Ovary (tissue), 9 donors: ENCODE results near the gene PAX6. TPM values are rescaled to one million over a fixed set of nuclear protein-coding genes. Genes with fewer than 3 reads are reported as not detected.

ENCODE experiments used
- DNase-seq, 5 donors: peaks; one replicate each; pipeline ENCODE4 v3.0.0-alpha.2; 2019 to 2020
- H3K27ac ChIP-seq, 2 donors: fragments of 200-600 bp; one replicate each; pipeline versions ENCODE4 v1.5.1 to v1.8.0; 2019 to 2022
- H3K27me3 ChIP-seq: fragments of 200-600 bp; one replicate; pipeline ENCODE4 v1.8.0; 2022
- H3K36me3 ChIP-seq: fragments of 200-600 bp; sonication (generic); one replicate; pipeline ENCODE4 v1.5.1; 2019
- H3K4me1 ChIP-seq: one replicate; pipeline ENCODE4 v1.8.1; 2013; ENCODE audit warnings: mild to moderate bottlenecking, moderate library complexity; ENCODE audit not compliant: insufficient read depth
- H3K4me3 ChIP-seq: fragments of 200-600 bp; sonication (generic); one replicate; pipeline ENCODE4 v1.5.1; 2017
- H3K9me3 ChIP-seq, 2 donors: fragments of 200-600 bp in 1 of 2; sonication (generic) in 1 of 2; one replicate each; pipeline versions ENCODE4 v1.5.1 to v1.8.1; 2013 to 2019; ENCODE audit warnings: mild to moderate bottlenecking in 1 of 2, moderate library complexity in 1 of 2
- EP300 ChIP-seq: sonication (generic); formaldehyde crosslinking; IDR thresholded peaks from one replicate; pipeline ENCODE4 v1.6.1; 2017; ENCODE audit warnings: antibody characterized with exemption
- POLR2A ChIP-seq: fragments of 450-650 bp; IDR thresholded peaks from one replicate; pipeline ENCODE4 v1.6.1; 2017; ENCODE audit warnings: antibody characterized with exemption, mild to moderate bottlenecking, moderate library complexity
- WGBS, 3 donors: extraction: QIAGEN DNeasy Blood & Tissue Kit in 1 of 3; methylation state at CpG; one replicate each; pipeline versions ENCODE4 v1.1.5 to v1.1.7; 2013 to 2017; 5-methylcytosine and 5-hydroxymethylcytosine counted together
- intact Hi-C, 4 donors: fragments of 100-400 bp; cut with DNase I; formaldehyde crosslinking; loops; one replicate each; pipeline versions ENCODE4 v1.11.0 to v1.15.1; 2022 to 2023
- polyA plus RNA-seq, 2 donors: library from polyadenylated mRNA; stranded (reverse); fragments of 200-250 nt in 1 of 2; fragments of 350-450 nt in 1 of 2; fragmentation: Illumina TruSeq in 1 of 2; extraction: RNeasy Lipid Tissue Mini Kit (QIAGEN cat#74804) in 1 of 2; gene quantifications; one replicate each; pipeline ENCODE4 v1.2.3, GENCODE V29; 2013 to 2014
- total RNA-seq, 7 donors: library from RNA; depleted of rRNA in 2 of 7; stranded (reverse); fragments of >200 nt in 2 of 7; fragmentation: NEBNext Ultra II Directional in 3 of 7; extraction: Animal tissue kit (Norgen Biotek cat#: 25700) in 3 of 7; gene quantifications; one replicate each; pipeline versions ENCODE4 v1.1.0 to v1.2.4, GENCODE V29; 2016 to 2023
- TF ChIP-seq, protein P1 (sequence below), 3 donors: fragments of 450-650 bp in 2 of 3; fragments of 200-600 bp in 1 of 3; IDR thresholded peaks; one replicate each; pipeline versions ENCODE4 v1.5.1 to v1.8.0; 2016 to 2022; ENCODE audit warnings: antibody characterized with exemption in 3 of 3, mild to moderate bottlenecking in 1 of 3
- donor health status: DM: no; HTN: no; CAD: no; lungs with moderate emphysema.
- donor health status: DM: no; HTN: no; CAD: no.
- donor health status: Bipolar disorder and iron deficiency.
- donor health status: DM: yes; HTN: yes; CAD: no.
- donor health status: DM: no; HTN: no; CAD: no.
- donor health status: DM: yes; HTN: yes; CAD: no.

Gene PAX6
- total and polyA plus RNA-seq, 9 donors: not detected

DNA sequence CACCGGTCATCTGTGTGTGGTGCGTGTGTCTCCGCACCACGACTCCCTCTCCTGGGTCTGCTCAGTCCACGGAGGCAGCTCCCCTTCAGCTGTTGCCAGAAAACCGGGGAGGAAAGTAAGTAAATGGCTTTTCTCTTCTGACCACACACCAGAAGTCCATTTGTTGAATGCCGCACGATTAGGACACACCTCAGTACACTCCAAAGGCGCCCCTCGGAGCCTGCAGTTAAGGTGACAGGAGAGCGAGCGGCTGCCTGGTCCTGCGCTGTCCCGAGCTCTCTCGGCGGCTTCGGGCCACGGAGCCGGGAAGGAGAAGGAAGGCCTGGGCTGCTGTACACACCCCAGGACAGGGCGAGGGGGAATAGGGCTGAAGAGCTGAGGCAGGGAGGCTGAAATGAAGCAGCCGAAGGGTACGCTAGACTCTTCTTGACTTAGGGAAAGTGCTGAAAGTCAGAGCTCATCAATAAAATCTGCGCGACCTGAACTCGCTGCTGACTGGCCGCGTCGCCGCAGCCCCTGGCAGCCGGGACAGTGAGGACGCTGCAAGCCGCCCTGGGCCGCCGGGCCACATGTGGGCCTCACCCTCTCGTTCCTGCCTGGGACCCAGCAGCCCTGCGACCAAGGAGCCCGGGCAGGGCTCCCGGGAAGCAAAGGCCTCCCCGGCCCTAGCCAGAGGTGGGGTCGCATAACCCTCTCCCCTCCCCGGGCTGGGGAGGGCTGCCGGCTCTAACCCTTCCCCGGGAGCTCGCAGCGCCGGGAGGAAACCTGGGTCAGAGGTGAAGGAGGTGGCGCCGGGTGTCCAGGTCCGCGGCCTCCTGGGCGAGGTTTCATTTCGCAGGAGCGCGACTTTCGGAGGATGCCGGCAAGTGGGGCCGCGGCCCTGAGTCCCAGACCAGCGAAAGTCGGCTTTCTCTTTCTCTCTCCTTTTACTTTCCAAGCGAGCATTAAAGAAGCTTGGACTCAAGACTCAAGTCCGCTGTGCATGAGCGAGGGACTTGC, 1.6 kb upstream of the PAX6 start:
- Histone ChIP-seq H3K27me3 (peaks cover 5% of the 10 kb centered on the region), H3K36me3 (no peaks in the 10 kb centered on the region), H3K27ac (no peak overlapping the region), H3K4me1 (peaks cover 15% of the 10 kb centered on the region), H3K9me3 (no peaks in the 10 kb centered on the region), H3K4me3 (peak overlapping the region; percentile 35)
- no peak for DNase-seq
- 5 to 9% (median 7%) methylated on average over 59 to 63 of the region's 63 CpGs for WGBS, 3 donors
- TF ChIP-seq, protein P1, sequence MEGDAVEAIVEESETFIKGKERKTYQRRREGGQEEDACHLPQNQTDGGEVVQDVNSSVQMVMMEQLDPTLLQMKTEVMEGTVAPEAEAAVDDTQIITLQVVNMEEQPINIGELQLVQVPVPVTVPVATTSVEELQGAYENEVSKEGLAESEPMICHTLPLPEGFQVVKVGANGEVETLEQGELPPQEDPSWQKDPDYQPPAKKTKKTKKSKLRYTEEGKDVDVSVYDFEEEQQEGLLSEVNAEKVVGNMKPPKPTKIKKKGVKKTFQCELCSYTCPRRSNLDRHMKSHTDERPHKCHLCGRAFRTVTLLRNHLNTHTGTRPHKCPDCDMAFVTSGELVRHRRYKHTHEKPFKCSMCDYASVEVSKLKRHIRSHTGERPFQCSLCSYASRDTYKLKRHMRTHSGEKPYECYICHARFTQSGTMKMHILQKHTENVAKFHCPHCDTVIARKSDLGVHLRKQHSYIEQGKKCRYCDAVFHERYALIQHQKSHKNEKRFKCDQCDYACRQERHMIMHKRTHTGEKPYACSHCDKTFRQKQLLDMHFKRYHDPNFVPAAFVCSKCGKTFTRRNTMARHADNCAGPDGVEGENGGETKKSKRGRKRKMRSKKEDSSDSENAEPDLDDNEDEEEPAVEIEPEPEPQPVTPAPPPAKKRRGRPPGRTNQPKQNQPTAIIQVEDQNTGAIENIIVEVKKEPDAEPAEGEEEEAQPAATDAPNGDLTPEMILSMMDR (IDR thresholded peaks at IDR 0.05): no peak
- TF ChIP-seq POLR2A (no peak), EP300 (no peak)
- intact Hi-C loops: no loop called here

DNA sequence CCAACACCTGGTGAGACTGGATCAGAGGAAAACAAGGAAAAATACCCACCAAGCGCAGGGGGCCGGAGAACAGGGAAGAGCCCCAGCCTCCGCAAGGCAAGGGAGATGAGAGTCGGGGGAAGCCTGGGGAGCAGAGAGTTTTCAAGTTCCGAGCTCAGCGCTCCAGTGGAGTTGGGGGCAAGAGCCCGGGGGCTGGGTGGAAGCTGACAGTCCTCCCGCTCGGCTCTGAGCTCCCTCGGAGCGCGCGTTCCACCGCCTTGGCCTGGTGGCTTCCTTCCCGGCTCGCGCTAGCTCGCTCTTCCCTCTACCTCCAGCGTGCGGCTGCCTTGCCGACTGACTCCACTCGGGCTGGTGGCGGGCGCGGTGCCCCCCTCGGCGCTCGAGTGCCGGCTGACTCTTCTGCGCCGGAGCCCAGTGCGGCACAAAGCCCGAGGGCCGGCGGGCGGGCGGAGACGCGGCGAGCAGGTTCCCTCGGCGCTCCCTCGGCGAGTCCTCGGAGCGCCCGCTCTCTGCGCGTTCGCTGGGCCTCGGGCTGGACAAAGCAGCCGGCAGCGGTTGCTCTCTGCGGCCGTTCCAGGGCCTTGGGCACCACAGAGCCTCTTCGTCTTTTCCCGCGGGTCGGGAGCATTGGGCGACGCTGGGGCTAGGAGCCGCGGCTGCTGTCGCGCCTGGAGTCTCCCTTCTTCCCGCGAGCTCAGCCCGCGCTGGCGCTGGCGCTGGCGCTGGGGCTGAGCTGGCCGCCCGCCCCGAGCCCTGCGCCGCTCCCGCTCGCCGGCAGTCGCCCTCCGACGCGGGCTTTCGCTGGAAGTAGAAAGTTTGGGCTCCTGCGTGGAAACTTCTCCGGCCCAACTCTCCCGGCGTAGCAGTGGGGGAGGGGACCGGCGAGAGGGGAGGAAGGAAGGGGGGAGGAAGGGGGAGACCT, 1.0 kb downstream of the PAX6 start:
- H3K4me3 ChIP-seq: peak overlapping the region; percentile 13
- H3K4me1 ChIP-seq: peaks cover 15% of the 10 kb centered on the region
- DNase-seq: no peak
- H3K27ac ChIP-seq: no peak overlapping the region
- TF ChIP-seq POLR2A: no peak
- TF ChIP-seq EP300: no peak
- TF ChIP-seq, protein P1 (IDR thresholded peaks at IDR 0.05): no peak
- no peaks in the 10 kb centered on the region for H3K9me3 ChIP-seq
- H3K36me3 ChIP-seq: no peaks in the 10 kb centered on the region
- WGBS, 3 donors: 2 to 4% (median 3%) methylated on average over 91 of the region's 91 CpGs
- intact Hi-C loops: no loop called here
- no peaks in the 10 kb centered on the region for H3K27me3 ChIP-seq

DNA sequence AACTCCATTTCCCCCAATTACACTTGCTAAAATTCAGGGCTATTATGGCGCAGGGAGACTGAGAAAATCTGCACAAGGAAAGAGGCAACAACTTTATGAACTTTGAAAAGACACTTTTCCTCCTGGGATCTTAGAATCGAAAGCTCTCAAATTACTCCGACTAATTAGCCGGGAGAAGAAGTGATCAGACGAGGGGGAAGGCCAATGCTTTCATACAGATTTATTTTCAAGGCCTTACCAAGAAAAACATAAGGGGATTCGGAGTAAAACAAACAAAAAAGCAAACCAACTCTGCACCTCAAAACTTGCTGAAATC, 1.6 kb downstream of the PAX6 start:
- TF ChIP-seq EP300: no peak
- TF ChIP-seq, protein P1 (IDR thresholded peaks at IDR 0.05): no peak
- no peak for TF ChIP-seq POLR2A

DNA sequence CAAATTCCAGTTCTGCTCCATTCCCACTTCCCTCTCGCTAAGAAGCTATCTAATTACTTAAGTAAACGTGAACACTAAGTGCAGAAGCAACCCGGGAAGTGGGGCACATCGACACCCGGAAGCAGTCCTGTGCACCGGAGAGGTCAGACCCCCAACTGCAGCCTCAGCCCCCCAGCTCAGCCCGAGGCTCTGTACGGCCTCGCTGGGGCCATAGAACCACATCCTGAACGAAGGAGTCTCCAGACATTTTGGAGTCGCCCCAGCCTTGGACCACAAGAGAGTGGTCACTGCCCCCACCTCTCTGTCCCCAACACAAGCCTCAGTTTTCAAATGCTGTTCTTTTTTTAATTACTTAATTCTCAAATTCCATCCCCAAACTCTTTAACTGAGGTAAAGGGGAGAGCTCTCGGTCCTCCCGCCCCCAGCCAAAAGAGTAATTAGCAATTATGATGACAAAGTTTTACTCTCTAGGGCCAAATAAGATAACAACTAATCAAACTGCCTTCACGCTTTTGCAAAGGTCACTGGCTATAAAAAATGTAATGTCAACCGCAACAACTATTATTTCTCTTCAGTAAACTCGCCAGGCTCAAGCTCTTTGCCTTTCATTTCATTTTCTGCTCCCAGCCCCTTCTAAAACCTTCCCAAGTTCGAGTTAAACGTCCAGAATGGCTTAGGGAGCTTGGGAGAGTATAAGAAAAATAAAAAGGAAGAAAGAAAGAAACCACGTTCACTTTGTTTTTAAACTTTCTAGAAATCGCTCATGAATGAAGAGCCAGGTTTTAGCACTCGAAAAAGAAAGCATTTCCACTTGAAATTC, 2.2 kb downstream of the PAX6 start:
- 11 to 13% (median 11%) methylated on average over 21 of the region's 21 CpGs for WGBS, 3 donors
- Histone ChIP-seq H3K4me3 (no peak overlapping the region), H3K9me3 (no peaks in the 10 kb centered on the region), H3K36me3 (no peaks in the 10 kb centered on the region), H3K27ac (no peak overlapping the region), H3K4me1 (peaks cover 15% of the 10 kb centered on the region), H3K27me3 (peaks cover 3% of the 10 kb centered on the region)
- intact Hi-C loops: no loop called here
- TF ChIP-seq EP300 (no peak), POLR2A (no peak)
- TF ChIP-seq, protein P1 (IDR thresholded peaks at IDR 0.05): no peak
- no peak for DNase-seq

More for the DNA sequence above, 1.6 kb downstream of the PAX6 start:
- Histone ChIP-seq H3K4me3 (no peak overlapping the region), H3K36me3 (no peaks in the 10 kb centered on the region), H3K27me3 (no peaks in the 10 kb centered on the region), H3K27ac (no peak overlapping the region), H3K9me3 (no peaks in the 10 kb centered on the region), H3K4me1 (peaks cover 15% of the 10 kb centered on the region)
- intact Hi-C loops: no loop called here
- WGBS, 3 donors: 27% methylated on average over 6 of the region's 6 CpGs
- DNase-seq: no peak
